AG09309 (cell line): ENCODE data around the gene SVIL.
A peak's percentile ranks its signal among the peaks of the same experiment; 100 is the strongest.
"Not testable (repeated sequence)": the region's sequence is repeated elsewhere in the genome, so short reads cannot be mapped to it uniquely, and the experiment has no call there.

Source experiments
- DNase-seq: peaks from one replicate; pipeline ENCODE4 v3.0.0-alpha.2; 2010; ENCODE audit warnings: low read depth
- H3K4me3 ChIP-seq: 2 replicates; pipeline ENCODE4 v1.5.1; 2011; ENCODE audit warnings: mild to moderate bottlenecking, low read depth, low read length, moderate library complexity; ENCODE audit not compliant: control insufficient read depth
- CTCF ChIP-seq: IDR thresholded peaks from 2 replicates; pipeline ENCODE4 v1.5.1; 2011; ENCODE audit warnings: mild to moderate bottlenecking, low read depth, low read length, inconsistent platforms; ENCODE audit not compliant: insufficient read depth, control insufficient read depth; ENCODE audit errors: missing control alignments

Gene SVIL

GRCh38 chr10:29524294-29524693 lies 110.5 kb downstream of the SVIL start:
- H3K4me3 ChIP-seq, result no peak overlapping the region
- DNase-seq, result no peak
- TF ChIP-seq CTCF, result no peak

GRCh38 chr10:29522918-29523317 lies 111.9 kb downstream of the SVIL start:
- H3K4me3 ChIP-seq, result no peak overlapping the region
- TF ChIP-seq CTCF, result no peak
- no peak for DNase-seq

GRCh38 chr10:29522061-29522855 lies 112.5 kb downstream of the SVIL start:
- DNase-seq, result no peak
- no peak for TF ChIP-seq CTCF
- H3K4me3 ChIP-seq, result peak overlapping the region; percentile 15

GRCh38 chr10:29519659-29520058 lies 115.1 kb downstream of the SVIL start:
- no peak for DNase-seq
- no peak for TF ChIP-seq CTCF
- no peak overlapping the region for H3K4me3 ChIP-seq

- no peak overlapping the region for H3K4me3 ChIP-seq
- no peak for DNase-seq
- TF ChIP-seq CTCF, result peak; percentile 74
Measured at GRCh38 chr10:29517352-29517923, 117.3 kb downstream of the SVIL start.

GRCh38 chr10:29516309-29516932 lies 118.3 kb downstream of the SVIL start:
- H3K4me3 ChIP-seq, DNase-seq: not testable (repeated sequence)

- H3K4me3 ChIP-seq, DNase-seq: not testable (repeated sequence)
Measured at GRCh38 chr10:29515879-29516278, 118.9 kb downstream of the SVIL start.

- H3K4me3 ChIP-seq, DNase-seq: not testable (repeated sequence)
Measured at GRCh38 chr10:29515104-29515503, 119.7 kb downstream of the SVIL start.
